ENCODE measurements around the gene SSH2.

The SSH2 gene

GRCh38 chr17:29582254-29582765 lies 347.7 kb downstream of the SSH2 start:
- TF ChIP-seq CTCF (IDR thresholded peaks at IDR 0.05; ENCODE audit: low read depth, low read length): no peak
- Histone ChIP-seq H3K9me3 (no peaks in the 10 kb centered on the region), H3K36me3 (peaks cover 3% of the 10 kb centered on the region; the same call in 1 of the 2 replicates), H3K27me3 (no peaks in the 10 kb centered on the region), H3K4me3 (ENCODE audit: low read depth, low read length) (no peak overlapping the region), H3K4me1 (no peaks in the 10 kb centered on the region)
- no peak for DNase-seq

DNA sequence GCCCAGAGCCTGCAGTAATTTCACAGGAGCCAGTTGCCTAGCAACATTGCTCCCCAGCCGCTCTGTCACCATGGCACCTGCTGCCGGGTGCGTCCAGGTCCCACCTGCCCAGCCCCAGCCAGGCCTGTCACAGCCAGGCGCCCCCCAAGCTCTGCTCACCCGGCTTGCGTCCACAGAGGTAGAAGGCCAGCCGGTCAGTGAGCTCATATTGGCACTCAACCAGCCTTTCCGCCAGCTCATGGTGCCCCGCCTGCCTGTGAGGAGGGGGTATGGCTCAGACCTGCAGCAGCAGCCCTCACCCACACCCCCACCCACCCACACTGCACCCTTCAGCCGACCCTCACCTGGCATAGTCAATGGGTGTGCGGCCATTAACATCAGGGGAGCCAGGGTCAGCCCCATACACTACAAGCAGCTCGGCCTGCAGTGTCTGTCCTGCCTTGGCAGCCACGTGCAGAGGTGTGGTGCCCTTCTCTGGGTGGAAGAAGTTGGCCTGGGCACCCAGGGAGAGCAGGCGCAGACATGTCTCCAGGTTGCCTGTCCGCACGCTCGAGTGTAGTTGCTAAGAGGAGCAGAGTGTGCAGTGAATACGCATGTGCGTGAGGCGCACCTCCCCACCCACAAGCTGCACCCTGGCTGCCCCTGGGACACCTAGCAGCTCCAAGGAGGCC lies 348.3 kb downstream of the SSH2 start:
- Histone ChIP-seq H3K4me3 (ENCODE audit: low read depth, low read length) (no peak overlapping the region), H3K36me3 (peaks cover 3% of the 10 kb centered on the region; the same call in 1 of the 2 replicates), H3K27me3 (no peaks in the 10 kb centered on the region), H3K9me3 (no peaks in the 10 kb centered on the region), H3K4me1 (no peaks in the 10 kb centered on the region)
- DNase-seq: no peak
- TF ChIP-seq CTCF (IDR thresholded peaks at IDR 0.05; ENCODE audit: low read depth, low read length): no peak

DNA sequence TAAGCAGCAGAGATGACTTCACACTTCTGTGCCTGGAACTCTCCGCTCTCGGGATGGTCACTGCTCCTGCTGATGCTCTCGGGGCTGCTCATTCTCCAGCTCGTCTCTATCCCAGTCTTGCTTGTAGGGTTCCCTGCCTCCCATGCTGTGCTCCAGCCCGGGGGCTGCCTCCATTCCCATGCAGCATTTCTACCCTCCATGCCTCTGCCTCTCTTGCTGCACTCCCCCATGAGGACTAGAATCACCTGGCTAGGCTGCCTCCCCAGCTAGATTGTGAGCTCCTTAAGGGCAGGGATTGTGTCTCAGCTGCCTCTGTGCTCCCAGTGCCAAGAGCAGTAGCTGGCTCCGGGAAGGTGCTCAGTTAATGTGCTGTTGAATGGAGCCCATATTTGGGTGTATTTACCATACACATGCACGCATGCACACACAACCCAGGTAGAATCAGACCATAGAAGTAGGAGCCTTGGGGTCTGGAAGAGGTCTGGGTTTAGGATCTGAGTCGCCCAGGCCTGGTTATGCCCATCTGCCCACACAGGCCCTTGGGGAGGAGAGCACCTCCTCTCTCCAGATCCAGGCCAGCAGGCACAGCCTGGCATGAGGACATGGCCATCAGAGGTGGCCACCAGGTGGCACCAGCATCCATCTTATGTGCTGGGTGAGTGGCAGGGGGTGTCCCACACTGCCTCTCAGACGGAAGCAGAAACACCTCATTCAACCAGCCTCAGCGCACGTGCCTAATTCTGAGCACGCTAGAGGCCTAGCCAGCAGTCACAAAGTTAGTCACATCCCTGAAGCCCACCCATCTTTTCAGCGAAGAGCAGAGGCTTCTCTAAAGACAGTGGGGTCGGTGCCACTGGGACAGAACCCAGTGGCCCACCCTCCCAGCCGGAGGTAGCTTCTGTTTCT lies 349.9 kb downstream of the SSH2 start:
- H3K4me3 ChIP-seq (ENCODE audit: low read depth, low read length): no peak overlapping the region
- no peaks in the 10 kb centered on the region for H3K4me1 ChIP-seq
- peak; percentile 79 for TF ChIP-seq CTCF (IDR thresholded peaks at IDR 0.05; ENCODE audit: low read depth, low read length)
- H3K27me3 ChIP-seq: no peaks in the 10 kb centered on the region
- H3K36me3 ChIP-seq: peaks cover 3% of the 10 kb centered on the region; the same call in 1 of the 2 replicates
- DNase-seq: peak; percentile 79
- H3K9me3 ChIP-seq: no peaks in the 10 kb centered on the region

DNA sequence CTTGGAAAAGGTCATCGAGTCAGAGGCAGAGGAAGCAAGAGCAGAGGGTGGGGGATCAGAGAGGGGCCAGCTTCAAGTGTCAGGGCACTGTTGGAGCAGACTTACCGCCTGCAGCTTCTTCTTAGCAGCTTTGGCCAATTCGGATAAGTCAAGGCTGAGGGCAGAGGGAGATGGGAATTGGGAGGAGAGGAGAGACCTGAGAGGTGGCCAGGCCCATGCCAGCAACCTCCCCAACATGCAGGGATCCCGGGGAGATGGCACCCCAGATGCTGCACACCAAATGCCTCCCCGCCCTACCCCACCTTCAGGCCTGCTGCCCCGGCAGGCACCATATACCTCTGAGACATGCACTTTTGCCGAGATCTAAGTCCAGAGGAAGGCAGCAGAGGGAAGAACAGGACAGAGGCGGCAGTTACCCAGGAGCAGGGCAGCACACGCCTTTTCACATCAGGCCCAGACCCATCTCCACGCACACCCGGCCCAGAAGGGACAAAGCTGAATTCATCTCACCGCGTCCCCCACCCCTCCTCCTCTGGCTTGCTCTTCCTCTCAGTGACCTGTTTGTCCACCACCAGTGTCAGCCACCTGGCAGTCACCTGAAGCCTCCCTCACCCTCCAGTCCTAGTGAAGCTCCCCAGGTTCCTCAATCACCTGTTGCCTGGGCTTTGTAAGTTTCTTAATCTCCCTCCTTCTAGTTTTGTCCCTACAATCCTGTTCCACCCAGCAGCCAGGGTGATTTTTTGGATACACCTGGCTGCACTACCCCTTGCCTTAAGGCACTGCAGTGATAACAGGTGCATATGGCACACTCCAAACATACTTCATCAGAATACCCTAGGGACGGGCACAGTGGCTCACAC lies 351.2 kb downstream of the SSH2 start:
- H3K4me1 ChIP-seq: no peaks in the 10 kb centered on the region
- H3K4me3 ChIP-seq (ENCODE audit: low read depth, low read length): no peak overlapping the region
- H3K9me3 ChIP-seq: no peaks in the 10 kb centered on the region
- H3K27me3 ChIP-seq: no peaks in the 10 kb centered on the region
- no peak for TF ChIP-seq CTCF (IDR thresholded peaks at IDR 0.05; ENCODE audit: low read depth, low read length)
- peaks cover 3% of the 10 kb centered on the region; the same call in 1 of the 2 replicates for H3K36me3 ChIP-seq
- no peak for DNase-seq

DNA sequence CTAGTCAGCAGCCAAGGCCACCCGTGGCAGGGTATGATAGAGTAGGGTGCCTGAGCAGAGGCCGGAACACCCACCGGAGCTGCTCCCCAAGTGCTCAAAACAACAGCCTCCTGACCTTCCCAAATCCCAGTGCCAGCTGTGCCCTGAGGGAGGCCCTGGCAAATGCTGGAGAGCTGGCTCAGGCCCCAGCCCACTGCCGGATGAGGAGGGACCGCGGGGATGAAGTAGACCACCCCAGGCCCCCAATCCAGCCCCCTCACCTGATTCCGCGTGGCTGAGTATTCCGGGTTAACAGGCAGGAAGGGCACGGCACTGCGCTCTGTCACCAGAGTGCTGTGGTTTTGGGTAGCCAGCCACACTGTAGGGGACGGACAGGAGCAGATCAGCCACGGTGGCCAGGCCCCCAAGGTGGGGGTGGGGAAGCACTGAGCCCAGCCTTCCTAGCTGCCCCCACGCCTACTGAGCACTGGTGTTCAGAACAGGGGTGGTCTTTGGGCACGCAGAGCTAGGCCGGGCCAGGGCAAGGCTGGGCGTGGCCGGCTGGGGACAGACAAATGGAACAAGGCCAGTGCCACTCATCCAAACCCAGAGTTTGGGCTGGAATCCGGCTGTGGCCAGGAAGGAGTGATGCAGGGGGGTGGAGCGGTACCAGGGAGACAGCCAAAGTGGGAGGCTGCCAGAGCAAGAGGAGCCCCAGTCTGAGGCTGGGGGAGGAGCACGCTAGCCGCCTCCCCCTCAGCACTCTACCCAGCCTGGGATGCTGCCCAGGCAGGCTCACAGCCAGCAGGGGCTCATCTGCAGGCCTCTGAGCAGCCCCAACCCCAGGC lies 352.4 kb downstream of the SSH2 start:
- H3K27me3 ChIP-seq: no peaks in the 10 kb centered on the region
- no peak for TF ChIP-seq CTCF (IDR thresholded peaks at IDR 0.05; ENCODE audit: low read depth, low read length)
- no peaks in the 10 kb centered on the region for H3K36me3 ChIP-seq
- DNase-seq: no peak
- no peaks in the 10 kb centered on the region for H3K4me1 ChIP-seq
- H3K4me3 ChIP-seq (ENCODE audit: low read depth, low read length): no peak overlapping the region
- no peaks in the 10 kb centered on the region for H3K9me3 ChIP-seq

Data from BE2C (cell line).